Calu3 (cell line): ENCODE results near the gene PSAP. TPM values are rescaled to one million over a fixed set of nuclear protein-coding genes. Genes with fewer than 3 reads are reported as not detected.

ENCODE experiments used
- BruUV-seq: library from RNA; stranded (reverse); fragments of 400-500 nt; replicated peaks from 2 replicates; lab custom pipeline; 2021; lab: Mats Ljungman, UMichigan
- CTCF ChIA-PET: fragments of 300-600 bp; sonication (Branson Sonifier 250); formaldehyde crosslinking; loops from one replicate; lab custom pipeline; 2022; ENCODE audit warnings: antibody characterized with exemption; lab: Charles Lee
- DNase-seq: peaks from one replicate; pipeline ENCODE4 v3.0.0; 2022
- H3K27ac Mint-ChIP-seq: one replicate; pipeline ENCODE4 v1.8.0; 2022; ENCODE audit warnings: mixed read lengths; ENCODE audit not compliant: unreplicated experiment
- H3K27me3 Mint-ChIP-seq: one replicate; pipeline ENCODE4 v1.8.0; 2022; ENCODE audit warnings: mixed read lengths; ENCODE audit not compliant: unreplicated experiment
- H3K36me3 Mint-ChIP-seq: one replicate; pipeline ENCODE4 v1.8.0; 2022; ENCODE audit warnings: mild to moderate bottlenecking, moderate library complexity, mixed read lengths; ENCODE audit not compliant: insufficient read depth, unreplicated experiment
- H3K4me1 Mint-ChIP-seq: one replicate; pipeline ENCODE4 v1.8.0; 2022; ENCODE audit warnings: mild to moderate bottlenecking, low read depth, mixed read lengths; ENCODE audit not compliant: unreplicated experiment
- H3K4me3 Mint-ChIP-seq: one replicate; pipeline ENCODE4 v1.8.0; 2022; ENCODE audit warnings: mild to moderate bottlenecking, low read depth, moderate library complexity, mixed read lengths; ENCODE audit not compliant: unreplicated experiment
- H3K9me3 Mint-ChIP-seq: one replicate; pipeline ENCODE4 v1.8.0; 2022; ENCODE audit warnings: low read depth, mixed read lengths; ENCODE audit not compliant: unreplicated experiment
- CTCF ChIP-seq: fragments of 200-600 bp; IDR thresholded peaks from one replicate; pipeline ENCODE4 v1.8.0; 2022; ENCODE audit warnings: antibody characterized with exemption; ENCODE audit not compliant: unreplicated experiment
- intact Hi-C: fragments of 100-400 bp; cut with micrococcal nuclease; formaldehyde crosslinking; loops from one replicate; pipeline ENCODE4 v1.10.0; 2022; ENCODE audit not compliant: unreplicated experiment
- total RNA-seq: library from RNA; stranded (reverse); gene quantifications from 2 replicates; pipeline ENCODE4 v1.2.3, GENCODE V29; 2022

Gene PSAP
- total RNA-seq, 1 experiment from 2014 or later = 840 TPM

GRCh38 chr10:71816936-71817618 is 34.0 kb downstream of the PSAP start:
- TSS peak; percentile 92 for BruUV-seq
- no peak overlapping the region for H3K27ac Mint-ChIP-seq
- no peaks in the 10 kb centered on the region for H3K9me3 Mint-ChIP-seq
- intact Hi-C loops = loop anchor here (10.0 kb wide), 1 partner anchor 122 kb away; no protein-coding TSS in a partner anchor
- no peaks in the 10 kb centered on the region for H3K4me1 Mint-ChIP-seq
- no peak overlapping the region for H3K4me3 Mint-ChIP-seq
- no peaks in the 10 kb centered on the region for H3K27me3 Mint-ChIP-seq
- CTCF ChIA-PET = interaction anchor here (0.6 to 1.2 kb wide), 2 partner anchors 13 to 508 kb away, joined by 3 read pairs; no protein-coding TSS in a partner anchor
- peaks cover 78% of the 10 kb centered on the region for H3K36me3 Mint-ChIP-seq
- no peak for TF ChIP-seq CTCF
- no peak for DNase-seq

- intact Hi-C loops = loop anchor here (10.0 kb wide), 1 partner anchor 122 kb away; no protein-coding TSS in a partner anchor
- no peak for DNase-seq
- no peaks in the 10 kb centered on the region for H3K9me3 Mint-ChIP-seq
- H3K27me3 Mint-ChIP-seq = no peaks in the 10 kb centered on the region
- H3K4me1 Mint-ChIP-seq = no peaks in the 10 kb centered on the region
- no peak for TF ChIP-seq CTCF
- peaks cover 72% of the 10 kb centered on the region for H3K36me3 Mint-ChIP-seq
- no peak overlapping the region for H3K27ac Mint-ChIP-seq
- H3K4me3 Mint-ChIP-seq = no peak overlapping the region
- no TSS peak for BruUV-seq
- CTCF ChIA-PET = interaction anchor here (1.2 kb wide), 1 partner anchor 13 kb away, joined by 3 read pairs; no protein-coding TSS in a partner anchor
These were observed 34.6 kb downstream of the PSAP start for GRCh38 chr10:71816421-71816851.

GRCh38 chr10:71815515-71816130 is 35.4 kb downstream of the PSAP start:
- intact Hi-C loops = loop anchor here (10.0 kb wide), 1 partner anchor 121 kb away; no protein-coding TSS in a partner anchor
- H3K4me1 Mint-ChIP-seq = no peaks in the 10 kb centered on the region
- no peaks in the 10 kb centered on the region for H3K27me3 Mint-ChIP-seq
- no peaks in the 10 kb centered on the region for H3K9me3 Mint-ChIP-seq
- peaks cover 64% of the 10 kb centered on the region for H3K36me3 Mint-ChIP-seq
- DNase-seq = no peak
- no TSS peak for BruUV-seq
- CTCF ChIA-PET = interaction anchor here (0.9 to 1.2 kb wide), 2 partner anchors 16 to 81 kb away, joined by 3 read pairs; no protein-coding TSS in a partner anchor
- no peak for TF ChIP-seq CTCF
- H3K27ac Mint-ChIP-seq = no peak overlapping the region
- no peak overlapping the region for H3K4me3 Mint-ChIP-seq

- BruUV-seq = no TSS peak
- Mint-ChIP-seq H3K27me3 (no peaks in the 10 kb centered on the region), H3K27ac (no peak overlapping the region), H3K4me3 (no peak overlapping the region), H3K9me3 (no peaks in the 10 kb centered on the region), H3K36me3 (peaks cover 59% of the 10 kb centered on the region), H3K4me1 (no peaks in the 10 kb centered on the region)
- no peak for TF ChIP-seq CTCF
- CTCF ChIA-PET = interaction anchor here (0.7 to 1.2 kb wide), 3 partner anchors 15 to 517 kb away, joined by 3 read pairs; no protein-coding TSS in a partner anchor
- no peak for DNase-seq
- intact Hi-C loops = loop anchor here (5.0 to 10.0 kb wide), 2 partner anchors 88 to 120 kb away; no protein-coding TSS in a partner anchor
These were observed 36.1 kb downstream of the PSAP start for GRCh38 chr10:71814922-71815411.
